ENCODE results near the gene IFNLR1.

DNA sequence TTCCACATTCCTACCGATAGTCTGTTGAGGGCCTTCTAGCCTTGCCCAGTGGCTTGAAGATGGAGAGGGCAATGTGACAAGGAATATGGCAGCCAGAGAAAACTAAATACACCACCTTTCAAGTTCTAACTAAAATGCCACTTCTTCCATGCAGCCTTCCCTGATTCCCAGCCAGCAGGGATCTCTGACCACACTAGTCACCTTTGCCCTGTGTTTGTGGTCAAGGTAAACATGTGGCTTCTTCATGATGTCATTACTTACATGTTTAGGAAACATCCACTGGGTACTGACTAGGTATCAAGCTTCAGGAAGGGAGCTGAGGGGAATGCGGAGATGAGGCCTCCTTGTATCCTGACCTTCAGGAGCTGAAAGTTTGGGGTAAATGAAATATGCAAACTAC lies 21.6 kb downstream of the IFNLR1 start:
- TF ChIP-seq EP300 (IDR thresholded peaks at IDR 0.05; ENCODE audit: borderline replicate concordance): no peak
- TF ChIP-seq CEBPB (IDR thresholded peaks at IDR 0.05): no peak
- TF ChIP-seq YY1 (IDR thresholded peaks at IDR 0.05; ENCODE audit: low read depth): no peak
- TF ChIP-seq, protein P1, sequence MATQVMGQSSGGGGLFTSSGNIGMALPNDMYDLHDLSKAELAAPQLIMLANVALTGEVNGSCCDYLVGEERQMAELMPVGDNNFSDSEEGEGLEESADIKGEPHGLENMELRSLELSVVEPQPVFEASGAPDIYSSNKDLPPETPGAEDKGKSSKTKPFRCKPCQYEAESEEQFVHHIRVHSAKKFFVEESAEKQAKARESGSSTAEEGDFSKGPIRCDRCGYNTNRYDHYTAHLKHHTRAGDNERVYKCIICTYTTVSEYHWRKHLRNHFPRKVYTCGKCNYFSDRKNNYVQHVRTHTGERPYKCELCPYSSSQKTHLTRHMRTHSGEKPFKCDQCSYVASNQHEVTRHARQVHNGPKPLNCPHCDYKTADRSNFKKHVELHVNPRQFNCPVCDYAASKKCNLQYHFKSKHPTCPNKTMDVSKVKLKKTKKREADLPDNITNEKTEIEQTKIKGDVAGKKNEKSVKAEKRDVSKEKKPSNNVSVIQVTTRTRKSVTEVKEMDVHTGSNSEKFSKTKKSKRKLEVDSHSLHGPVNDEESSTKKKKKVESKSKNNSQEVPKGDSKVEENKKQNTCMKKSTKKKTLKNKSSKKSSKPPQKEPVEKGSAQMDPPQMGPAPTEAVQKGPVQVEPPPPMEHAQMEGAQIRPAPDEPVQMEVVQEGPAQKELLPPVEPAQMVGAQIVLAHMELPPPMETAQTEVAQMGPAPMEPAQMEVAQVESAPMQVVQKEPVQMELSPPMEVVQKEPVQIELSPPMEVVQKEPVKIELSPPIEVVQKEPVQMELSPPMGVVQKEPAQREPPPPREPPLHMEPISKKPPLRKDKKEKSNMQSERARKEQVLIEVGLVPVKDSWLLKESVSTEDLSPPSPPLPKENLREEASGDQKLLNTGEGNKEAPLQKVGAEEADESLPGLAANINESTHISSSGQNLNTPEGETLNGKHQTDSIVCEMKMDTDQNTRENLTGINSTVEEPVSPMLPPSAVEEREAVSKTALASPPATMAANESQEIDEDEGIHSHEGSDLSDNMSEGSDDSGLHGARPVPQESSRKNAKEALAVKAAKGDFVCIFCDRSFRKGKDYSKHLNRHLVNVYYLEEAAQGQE (IDR thresholded peaks at IDR 0.05; ENCODE audit: low read depth): no peak
- TF ChIP-seq TAF1 (IDR thresholded peaks at IDR 0.05; ENCODE audit: low read depth): no peak
- no peak for TF ChIP-seq TEAD4 (IDR thresholded peaks at IDR 0.05)
- TF ChIP-seq, protein P2, sequence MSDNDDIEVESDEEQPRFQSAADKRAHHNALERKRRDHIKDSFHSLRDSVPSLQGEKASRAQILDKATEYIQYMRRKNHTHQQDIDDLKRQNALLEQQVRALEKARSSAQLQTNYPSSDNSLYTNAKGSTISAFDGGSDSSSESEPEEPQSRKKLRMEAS (IDR thresholded peaks at IDR 0.05): no peak
- TF ChIP-seq NFIC (IDR thresholded peaks at IDR 0.05): no peak
- no peak for TF ChIP-seq FOXM1 (IDR thresholded peaks at IDR 0.05; ENCODE audit: borderline replicate concordance, low read depth)
- TF ChIP-seq EGR1 (IDR thresholded peaks at IDR 0.05): no peak
- no peak for TF ChIP-seq ZBTB7A (IDR thresholded peaks at IDR 0.05; ENCODE audit: low read depth)
